RWPE2 (cell line): ENCODE measurements around the gene MYL5.

Experiments
- ATAC-seq: fragments of 200-7000 bp; cut with Tn5 transposase; 3 replicates; pipeline ENCODE4 v1.9.1; 2021; ENCODE audit warnings: low read depth
- DNase-seq: peaks from one replicate; pipeline ENCODE4 v3.0.0-alpha.2; 2020; ENCODE audit warnings: low spot score
- H3K27ac ChIP-seq: fragments of 450-650 bp; 2 replicates; pipeline ENCODE4 v1.5.1; 2017; ENCODE audit warnings: mild to moderate bottlenecking; ENCODE audit not compliant: poor library complexity, severe bottlenecking
- H3K27me3 ChIP-seq: fragments of 250-450 bp; sonication (Bioruptor Pico); 2 replicates; pipeline ENCODE4 v1.5.1; 2021; ENCODE audit warnings: mild to moderate bottlenecking, moderate library complexity; ENCODE audit not compliant: insufficient read depth, poor library complexity, severe bottlenecking
- H3K36me3 ChIP-seq: fragments of 250-450 bp; sonication (Bioruptor Pico); 2 replicates; pipeline ENCODE4 v1.5.1; 2020; ENCODE audit warnings: low read depth, mild to moderate bottlenecking, moderate library complexity
- H3K4me1 ChIP-seq: fragments of 250-450 bp; sonication (Bioruptor Pico); 2 replicates; pipeline ENCODE4 v1.5.1; 2021; ENCODE audit warnings: mild to moderate bottlenecking, moderate library complexity; ENCODE audit not compliant: insufficient read depth, poor library complexity, severe bottlenecking
- H3K4me3 ChIP-seq: fragments of 250-450 bp; sonication (Bioruptor Pico); 2 replicates; pipeline ENCODE4 v1.5.1; 2021; ENCODE audit warnings: mild to moderate bottlenecking, moderate library complexity; ENCODE audit not compliant: severe bottlenecking
- H3K9me3 ChIP-seq: fragments of 250-450 bp; sonication (Bioruptor Pico); 2 replicates; pipeline ENCODE4 v1.5.1; 2021; ENCODE audit warnings: mild to moderate bottlenecking, moderate library complexity; ENCODE audit not compliant: severe bottlenecking
- CTCF ChIP-seq: fragments of 450-650 bp; IDR thresholded peaks from one replicate; pipeline ENCODE4 v1.5.1; 2017; ENCODE audit warnings: mild to moderate bottlenecking, moderate library complexity; ENCODE audit not compliant: poor library complexity, severe bottlenecking

The MYL5 gene

GRCh38 chr4:654871-655463 lies 19.4 kb upstream of the MYL5 start:
- H3K9me3 ChIP-seq: no peaks in the 10 kb centered on the region
- DNase-seq (peak; percentile 44), ATAC-seq (no peak)
- TF ChIP-seq CTCF: no peak
- peaks cover 7% of the 10 kb centered on the region for H3K27me3 ChIP-seq
- H3K4me1 ChIP-seq: no peaks in the 10 kb centered on the region
- no peaks in the 10 kb centered on the region for H3K36me3 ChIP-seq
- H3K4me3 ChIP-seq: no peak overlapping the region
- no peak overlapping the region for H3K27ac ChIP-seq

- TF ChIP-seq CTCF: no peak
- Histone ChIP-seq H3K4me1 (no peaks in the 10 kb centered on the region), H3K4me3 (no peak overlapping the region), H3K27me3 (peaks cover 3% of the 10 kb centered on the region), H3K36me3 (no peaks in the 10 kb centered on the region), H3K9me3 (no peaks in the 10 kb centered on the region), H3K27ac (no peak overlapping the region)
- ATAC-seq (no peak), DNase-seq (peak; percentile 47)
Measured at GRCh38 chr4:655464-656151, 18.7 kb upstream of the MYL5 start.

GRCh38 chr4:656436-657337 lies 17.7 kb upstream of the MYL5 start:
- no peaks in the 10 kb centered on the region for H3K9me3 ChIP-seq
- no peaks in the 10 kb centered on the region for H3K27me3 ChIP-seq
- H3K27ac ChIP-seq: no peak overlapping the region
- H3K36me3 ChIP-seq: no peaks in the 10 kb centered on the region
- TF ChIP-seq CTCF: no peak
- H3K4me1 ChIP-seq: no peaks in the 10 kb centered on the region
- H3K4me3 ChIP-seq: no peak overlapping the region
- DNase-seq: peak; percentile 54
- ATAC-seq: peak; percentile 22; the same call in 2 of the 3 replicates

DNA sequence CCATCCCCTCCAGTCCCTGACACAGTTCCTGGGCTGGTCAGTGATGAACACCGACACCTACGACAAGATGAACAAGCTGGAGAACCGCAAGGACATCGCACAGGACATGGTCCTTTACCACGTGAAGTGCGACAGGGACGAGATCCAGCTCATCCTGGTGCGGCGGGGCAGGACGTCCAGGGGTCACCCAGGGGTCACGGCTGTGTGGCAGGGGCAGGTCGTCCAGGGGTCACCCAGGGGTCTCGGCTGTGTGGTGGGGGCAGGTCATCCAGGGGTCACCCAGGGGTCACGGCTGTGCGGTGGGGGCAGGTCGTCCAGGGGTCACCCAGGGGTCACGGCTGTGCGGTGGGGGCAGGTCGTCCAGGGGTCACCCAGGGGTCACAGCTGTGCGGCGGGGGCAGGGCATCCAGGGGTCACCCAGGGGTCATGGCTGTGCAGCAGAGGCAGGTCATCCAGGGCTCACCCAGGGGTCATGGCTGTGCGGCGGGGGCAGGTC lies 17.0 kb upstream of the MYL5 start:
- no peak overlapping the region for H3K27ac ChIP-seq
- no peak overlapping the region for H3K4me3 ChIP-seq
- H3K27me3 ChIP-seq: no peaks in the 10 kb centered on the region
- H3K9me3 ChIP-seq: no peaks in the 10 kb centered on the region
- no peaks in the 10 kb centered on the region for H3K4me1 ChIP-seq
- ATAC-seq: no peak
- TF ChIP-seq CTCF: no peak
- DNase-seq: peak; percentile 54
- no peaks in the 10 kb centered on the region for H3K36me3 ChIP-seq
